Measurements from ENCODE around the gene SLC2A10. TPM values are rescaled to one million over a fixed set of nuclear protein-coding genes. Genes with fewer than 3 reads are reported as not detected.

SLC2A10 gene
- polyA plus RNA-seq, 3 donors: not detected

- intact Hi-C loops (cut with micrococcal nuclease): loop anchor here in 1 of 2 donors (5.0 kb wide), 1 partner anchor 456 kb away; no protein-coding TSS in a partner anchor
- Histone ChIP-seq H4K20me1 (ENCODE audit: insufficient read depth, low read length) (no peaks in the 10 kb centered on the region), H3K4me1 (ENCODE audit: control insufficient read depth in 1 of 2, insufficient read depth in 2 of 2, low read length in 2 of 2) (peaks cover 10 to 11% of the 10 kb centered on the region in 2 donors), H3K4me2 (replicated peaks; ENCODE audit: extremely low read depth, low read length, poor library complexity, severe bottlenecking) (no peak overlapping the region), H3K9me3 (replicated peaks in 1 of 2; ENCODE audit: control insufficient read depth in 1 of 2, insufficient read depth in 1 of 2, low read length in 2 of 2) (no peaks in the 10 kb centered on the region), H3K36me3 (replicated peaks in 1 of 2; ENCODE audit: control insufficient read depth in 1 of 2, insufficient read depth in 2 of 2, low read length in 2 of 2) (no peaks in the 10 kb centered on the region), H3K27me3 (ENCODE audit: control insufficient read depth in 2 of 2, insufficient read depth in 2 of 2, low read length in 2 of 2) (no peaks in the 10 kb centered on the region), H3K27ac (ENCODE audit: low read depth in 1 of 2, low read length in 2 of 2) (no peak overlapping the region), H2AFZ (ENCODE audit: insufficient read depth, low read depth, low read length, poor library complexity, severe bottlenecking) (peak overlapping the region; percentile 37), H3K4me3 (replicated peaks in 1 of 3; ENCODE audit: low read depth in 2 of 3, low read length in 3 of 3) (no peak overlapping the region), H3K9ac (ENCODE audit: insufficient read depth, low read length, poor library complexity, severe bottlenecking) (no peak overlapping the region), H3K79me2 (ENCODE audit: insufficient read depth, low read length) (no peaks in the 10 kb centered on the region)
- Mint-ChIP-seq H3K4me3 (no peak overlapping the region), H3K4me1 (peaks cover 17% of the 10 kb centered on the region), H3K36me3 (no peaks in the 10 kb centered on the region), H3K9me3 (peaks cover 0 to 6% (median 3%) of the 10 kb centered on the region in 7 donors), H3K27ac (no peak overlapping the region), H3K27me3 (ENCODE audit: low read depth in 3 of 3) (peaks cover 0 to 3% (median 1%) of the 10 kb centered on the region in 3 donors)
- no peak for DNase-seq
- no peak for TF ChIP-seq CTCF (IDR thresholded peaks at IDR 0.05)
- no CpG with 5 or more reads among the region's 3 CpGs for WGBS (ENCODE audit: insufficient coverage)
Observed at GRCh38 chr20:46695892-46696291, 13.6 kb upstream of the SLC2A10 start.

- H3K36me3 Mint-ChIP-seq: no peaks in the 10 kb centered on the region
- no peaks in the 10 kb centered on the region for H3K79me2 ChIP-seq (ENCODE audit: insufficient read depth, low read length)
- H3K36me3 ChIP-seq (replicated peaks in 1 of 2; ENCODE audit: control insufficient read depth in 1 of 2, insufficient read depth in 2 of 2, low read length in 2 of 2): no peaks in the 10 kb centered on the region
- DNase-seq: no peak
- H3K27me3 ChIP-seq (ENCODE audit: control insufficient read depth in 2 of 2, insufficient read depth in 2 of 2, low read length in 2 of 2): no peaks in the 10 kb centered on the region
- peak overlapping the region; percentile 11 for H2AFZ ChIP-seq (ENCODE audit: insufficient read depth, low read depth, low read length, poor library complexity, severe bottlenecking)
- intact Hi-C loops (cut with micrococcal nuclease): loop anchor here in 1 of 2 donors (5.0 kb wide), 1 partner anchor 455 kb away; no protein-coding TSS in a partner anchor
- peaks cover 0 to 4% (median 3%) of the 10 kb centered on the region in 7 donors for H3K9me3 Mint-ChIP-seq
- no peak overlapping the region for H3K4me3 ChIP-seq (replicated peaks in 1 of 3; ENCODE audit: low read depth in 2 of 3, low read length in 3 of 3)
- H3K4me1 Mint-ChIP-seq: peaks cover 17% of the 10 kb centered on the region
- H3K4me1 ChIP-seq (ENCODE audit: control insufficient read depth in 1 of 2, insufficient read depth in 2 of 2, low read length in 2 of 2): peaks cover 10 to 11% of the 10 kb centered on the region in 2 donors
- H3K4me2 ChIP-seq (replicated peaks; ENCODE audit: extremely low read depth, low read length, poor library complexity, severe bottlenecking): no peak overlapping the region
- H3K27ac ChIP-seq (ENCODE audit: low read depth in 1 of 2, low read length in 2 of 2): no peak overlapping the region
- H3K9me3 ChIP-seq (replicated peaks in 1 of 2; ENCODE audit: control insufficient read depth in 1 of 2, insufficient read depth in 1 of 2, low read length in 2 of 2): no peaks in the 10 kb centered on the region
- TF ChIP-seq CTCF (IDR thresholded peaks at IDR 0.05): no peak
- H3K4me3 Mint-ChIP-seq: no peak overlapping the region
- H3K27ac Mint-ChIP-seq: no peak overlapping the region
- 91% methylated on average over 3 of the region's 3 CpGs for WGBS (ENCODE audit: insufficient coverage)
- H3K27me3 Mint-ChIP-seq (ENCODE audit: low read depth in 3 of 3): peaks cover 0 to 3% (median 1%) of the 10 kb centered on the region in 3 donors
- no peaks in the 10 kb centered on the region for H4K20me1 ChIP-seq (ENCODE audit: insufficient read depth, low read length)
- no peak overlapping the region for H3K9ac ChIP-seq (ENCODE audit: insufficient read depth, low read length, poor library complexity, severe bottlenecking)
Observed at GRCh38 chr20:46696791-46697279, 12.6 kb upstream of the SLC2A10 start.

Measured in CD14-positive monocyte (primary cell).